Type B pancreatic cell (in vitro differentiated cells): Measurements from ENCODE around the gene XXYLT1. TPM values are rescaled to one million over a fixed set of nuclear protein-coding genes. Genes with fewer than 3 reads are reported as not detected.

Experiments used
- DNase-seq: peaks from one replicate; pipeline ENCODE4 v3.0.0; 2021; ENCODE audit warnings: mixed read lengths; ENCODE audit not compliant: unreplicated experiment; ENCODE audit errors: extremely low spot score
- H3K27ac Mint-ChIP-seq: 2 replicates; pipeline ENCODE4 v1.8.0; 2021; ENCODE audit warnings: mild to moderate bottlenecking, mixed read lengths
- H3K27me3 Mint-ChIP-seq: 2 replicates; pipeline ENCODE4 v1.8.0; 2021; ENCODE audit warnings: mixed read lengths
- H3K36me3 Mint-ChIP-seq: 2 replicates; pipeline ENCODE4 v1.8.0; 2021; ENCODE audit warnings: mixed read lengths
- H3K4me1 Mint-ChIP-seq: one replicate; pipeline ENCODE4 v1.8.0; 2021; ENCODE audit warnings: mixed read lengths; ENCODE audit not compliant: unreplicated experiment
- H3K4me3 Mint-ChIP-seq: 2 replicates; pipeline ENCODE4 v1.8.0; 2021; ENCODE audit warnings: mild to moderate bottlenecking, mixed read lengths
- H3K9me3 Mint-ChIP-seq: 2 replicates; pipeline ENCODE4 v1.8.0; 2021; ENCODE audit warnings: mixed read lengths
- CTCF ChIP-seq: fragments of 200-600 bp; sonication (generic); conservative IDR thresholded peaks from 2 replicates; pipeline ENCODE4 v1.5.0; 2021; ENCODE audit warnings: antibody characterized with exemption, mild to moderate bottlenecking
- total RNA-seq: library from RNA; stranded (reverse); gene quantifications from 2 replicates; pipeline ENCODE4 v1.2.1, GENCODE V29; 2021; ENCODE audit warnings: low replicate concordance

Gene XXYLT1
- total RNA-seq, 1 donor from 2014 or later = 27.0 TPM

GRCh38 chr3:195036574-195036973 lies 234.4 kb downstream of the XXYLT1 start:
- H3K9me3 Mint-ChIP-seq = no peaks in the 10 kb centered on the region
- no peak overlapping the region for H3K4me3 Mint-ChIP-seq
- no peak for DNase-seq
- H3K4me1 Mint-ChIP-seq = peaks cover 25% of the 10 kb centered on the region
- no peak overlapping the region for H3K27ac Mint-ChIP-seq
- H3K27me3 Mint-ChIP-seq = peaks cover 10% of the 10 kb centered on the region
- no peak for TF ChIP-seq CTCF
- H3K36me3 Mint-ChIP-seq = no peaks in the 10 kb centered on the region

GRCh38 chr3:195036203-195036505 lies 234.8 kb downstream of the XXYLT1 start:
- H3K4me3 Mint-ChIP-seq = no peak overlapping the region
- peaks cover 10% of the 10 kb centered on the region for H3K27me3 Mint-ChIP-seq
- no peak overlapping the region for H3K27ac Mint-ChIP-seq
- peaks cover 29% of the 10 kb centered on the region for H3K4me1 Mint-ChIP-seq
- TF ChIP-seq CTCF = no peak
- no peaks in the 10 kb centered on the region for H3K9me3 Mint-ChIP-seq
- DNase-seq = no peak
- no peaks in the 10 kb centered on the region for H3K36me3 Mint-ChIP-seq

- Mint-ChIP-seq H3K4me1 (peaks cover 31% of the 10 kb centered on the region), H3K4me3 (no peak overlapping the region), H3K36me3 (no peaks in the 10 kb centered on the region), H3K27me3 (peaks cover 10% of the 10 kb centered on the region), H3K9me3 (no peaks in the 10 kb centered on the region), H3K27ac (no peak overlapping the region)
- TF ChIP-seq CTCF = peak; percentile 29
- no peak for DNase-seq
Measured at GRCh38 chr3:195035345-195036202, 235.4 kb downstream of the XXYLT1 start.

- no peak overlapping the region for H3K27ac Mint-ChIP-seq
- H3K4me3 Mint-ChIP-seq = no peak overlapping the region
- TF ChIP-seq CTCF = no peak
- peaks cover 37% of the 10 kb centered on the region for H3K4me1 Mint-ChIP-seq
- no peak for DNase-seq
- no peaks in the 10 kb centered on the region for H3K9me3 Mint-ChIP-seq
- H3K36me3 Mint-ChIP-seq = no peaks in the 10 kb centered on the region
- H3K27me3 Mint-ChIP-seq = peaks cover 10% of the 10 kb centered on the region
Measured at GRCh38 chr3:195034541-195034940, 236.4 kb downstream of the XXYLT1 start.

- no peaks in the 10 kb centered on the region for H3K36me3 Mint-ChIP-seq
- no peaks in the 10 kb centered on the region for H3K9me3 Mint-ChIP-seq
- H3K4me3 Mint-ChIP-seq = no peak overlapping the region
- TF ChIP-seq CTCF = no peak
- no peak overlapping the region for H3K27ac Mint-ChIP-seq
- peaks cover 33% of the 10 kb centered on the region for H3K4me1 Mint-ChIP-seq
- peaks cover 10% of the 10 kb centered on the region for H3K27me3 Mint-ChIP-seq
- DNase-seq = no peak
Measured at GRCh38 chr3:195034101-195034500, 236.9 kb downstream of the XXYLT1 start.
